HG03025 (cell line): Measurements from ENCODE around the gene DAND5.
A peak's percentile ranks its signal among the peaks of the same experiment; 100 is the strongest.

Experiments used
- ATAC-seq: cut with Tn5 transposase; IDR thresholded peaks from one replicate; pipeline ENCODE4 v1.9.1; 2021; ENCODE audit warnings: mild to moderate bottlenecking, moderate library complexity; ENCODE audit not compliant: unreplicated experiment, low FRiP score

The DAND5 gene

GRCh38 chr19:12969292-12969988, at the start of gene DAND5:
TSS of gene DAND5 (plus strand) at chr19:12969576. CDS start at chr19:12969661, 85 bp downstream.
- no peak for ATAC-seq

GRCh38 chr19:12921047-12921446, 48.3 kb upstream of the DAND5 start:
- ATAC-seq = no peak

GRCh38 chr19:12922959-12923358, 46.4 kb upstream of the DAND5 start:
- no peak for ATAC-seq

- no peak for ATAC-seq
Measured at GRCh38 chr19:12924621-12925310, 44.6 kb upstream of the DAND5 start.

GRCh38 chr19:12930002-12930645, 39.3 kb upstream of the DAND5 start:
- no peak for ATAC-seq

- no peak for ATAC-seq
Measured at GRCh38 chr19:12932392-12933286, 36.7 kb upstream of the DAND5 start.

- no peak for ATAC-seq
Measured at GRCh38 chr19:12933287-12934072, 35.9 kb upstream of the DAND5 start, which contains the start of gene FARSA. TSS of gene FARSA (minus strand) at chr19:12933711. CDS start at chr19:12933696, 15 bp downstream.

GRCh38 chr19:12935071-12935470, 34.3 kb upstream of the DAND5 start:
- ATAC-seq = no peak

- ATAC-seq = no peak
Measured at GRCh38 chr19:12936582-12936981, 32.8 kb upstream of the DAND5 start.

GRCh38 chr19:12937093-12937926, 32.1 kb upstream of the DAND5 start:
- ATAC-seq = no peak

- peak; percentile 82 for ATAC-seq
Measured at GRCh38 chr19:12937927-12938778, 31.2 kb upstream of the DAND5 start, which contains the start of gene CALR. TSS of gene CALR (plus strand) at chr19:12938609. CDS start at chr19:12938680, 71 bp downstream.

GRCh38 chr19:12938779-12939601, 30.4 kb upstream of the DAND5 start:
- ATAC-seq = peak; percentile 5

GRCh38 chr19:12939975-12940423, 29.4 kb upstream of the DAND5 start:
- ATAC-seq = no peak

GRCh38 chr19:12940897-12941296, 28.5 kb upstream of the DAND5 start:
- no peak for ATAC-seq

GRCh38 chr19:12943437-12944044, 25.8 kb upstream of the DAND5 start:
- ATAC-seq = no peak

GRCh38 chr19:12944104-12944674, 25.2 kb upstream of the DAND5 start:
- ATAC-seq = no peak
